ENCODE measurements around the gene REN. TPM values are rescaled to one million over a fixed set of nuclear protein-coding genes. Genes with fewer than 3 reads are reported as not detected.

Gene REN
- total RNA-seq, 1 experiment from 2014 or later: not detected

DNA sequence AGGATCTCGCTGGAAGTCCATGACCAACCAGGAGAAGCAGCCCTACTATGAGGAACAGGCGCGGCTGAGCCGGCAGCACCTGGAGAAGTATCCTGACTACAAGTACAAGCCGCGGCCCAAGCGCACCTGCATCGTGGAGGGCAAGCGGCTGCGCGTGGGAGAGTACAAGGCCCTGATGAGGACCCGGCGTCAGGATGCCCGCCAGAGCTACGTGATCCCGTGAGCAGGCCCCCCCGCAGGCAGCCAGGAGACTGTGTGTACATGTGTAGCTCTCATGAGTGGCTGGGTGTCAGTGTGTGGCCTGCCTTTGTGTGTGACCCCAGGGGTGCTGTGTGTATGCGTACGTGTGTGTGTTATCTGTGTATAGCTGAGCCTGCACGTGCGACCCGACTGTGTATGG, 41.5 kb downstream of the REN start:
- H4K91ac ChIP-seq (ENCODE audit: insufficient read length, low read depth, low read length): no peak overlapping the region
- H3K4me1 Mint-ChIP-seq: peaks cover 31 to 37% of the 10 kb centered on the region in 2 experiments
- no peak overlapping the region for H2BK20ac ChIP-seq (ENCODE audit: low read depth, low read length, poor library complexity, severe bottlenecking)
- H3K9me3 Mint-ChIP-seq: no peaks in the 10 kb centered on the region; a peak in 1 of 5 replicates
- H3K79me2 ChIP-seq (ENCODE audit: insufficient read depth, low read length): no peaks in the 10 kb centered on the region
- H3T11ph ChIP-seq (ENCODE audit: low read length): no peak overlapping the region
- TF ChIP-seq, protein P1, sequence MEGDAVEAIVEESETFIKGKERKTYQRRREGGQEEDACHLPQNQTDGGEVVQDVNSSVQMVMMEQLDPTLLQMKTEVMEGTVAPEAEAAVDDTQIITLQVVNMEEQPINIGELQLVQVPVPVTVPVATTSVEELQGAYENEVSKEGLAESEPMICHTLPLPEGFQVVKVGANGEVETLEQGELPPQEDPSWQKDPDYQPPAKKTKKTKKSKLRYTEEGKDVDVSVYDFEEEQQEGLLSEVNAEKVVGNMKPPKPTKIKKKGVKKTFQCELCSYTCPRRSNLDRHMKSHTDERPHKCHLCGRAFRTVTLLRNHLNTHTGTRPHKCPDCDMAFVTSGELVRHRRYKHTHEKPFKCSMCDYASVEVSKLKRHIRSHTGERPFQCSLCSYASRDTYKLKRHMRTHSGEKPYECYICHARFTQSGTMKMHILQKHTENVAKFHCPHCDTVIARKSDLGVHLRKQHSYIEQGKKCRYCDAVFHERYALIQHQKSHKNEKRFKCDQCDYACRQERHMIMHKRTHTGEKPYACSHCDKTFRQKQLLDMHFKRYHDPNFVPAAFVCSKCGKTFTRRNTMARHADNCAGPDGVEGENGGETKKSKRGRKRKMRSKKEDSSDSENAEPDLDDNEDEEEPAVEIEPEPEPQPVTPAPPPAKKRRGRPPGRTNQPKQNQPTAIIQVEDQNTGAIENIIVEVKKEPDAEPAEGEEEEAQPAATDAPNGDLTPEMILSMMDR (conservative IDR thresholded peaks at IDR 0.05): no peak
- H3K23me2 ChIP-seq (ENCODE audit: insufficient read length, low read depth, low read length, poor library complexity, severe bottlenecking): peaks cover 4% of the 10 kb centered on the region
- H3K27me3 Mint-ChIP-seq (ENCODE audit: low read depth): no peaks in the 10 kb centered on the region
- no peaks in the 10 kb centered on the region for H3K27me3 ChIP-seq (ENCODE audit: insufficient read depth, low read length)
- peak overlapping the region in 2 of 3 experiments; percentile 8 to 46; a peak in 2 of 7 replicates for H3K27ac Mint-ChIP-seq
- H4K8ac ChIP-seq (replicated peaks; ENCODE audit: insufficient read length, low read depth, low read length): no peak overlapping the region
- no peaks in the 10 kb centered on the region for H3K9me3 ChIP-seq (ENCODE audit: control insufficient read depth, low read depth, low read length)
- no peaks in the 10 kb centered on the region for H4K20me1 ChIP-seq (ENCODE audit: control insufficient read depth, insufficient read depth, insufficient read length)
- no peak overlapping the region for H2AK5ac ChIP-seq (ENCODE audit: insufficient read length, low read length)
- no peak overlapping the region for H2AFZ ChIP-seq (ENCODE audit: low read length)
- H3K4me3 Mint-ChIP-seq: no peak overlapping the region
- H3K4me2 ChIP-seq (ENCODE audit: insufficient read depth, insufficient read length, low read length): no peak overlapping the region
- H2BK15ac ChIP-seq (ENCODE audit: low read depth, low read length): no peak overlapping the region
- no peak overlapping the region for H3K18ac ChIP-seq (ENCODE audit: insufficient read length, low read depth, low read length)
- DNase-seq: no peak
- H4K5ac ChIP-seq (ENCODE audit: insufficient read length, low read depth, low read length): no peak overlapping the region
- H2BK5ac ChIP-seq (ENCODE audit: insufficient read length, low read length): no peak overlapping the region
- H3K4me1 ChIP-seq (ENCODE audit: insufficient read depth, low read length): no peaks in the 10 kb centered on the region; the same call in 1 of the 2 replicates
- no peak overlapping the region for H2BK120ac ChIP-seq (ENCODE audit: low read depth, low read length, poor library complexity, severe bottlenecking)
- H3K56ac ChIP-seq (ENCODE audit: insufficient read length, low read depth, low read length): no peak overlapping the region
- H3K14ac ChIP-seq (ENCODE audit: insufficient read depth, low read length): no peak overlapping the region
- no peak overlapping the region for H3K27ac ChIP-seq (ENCODE audit: insufficient read length, low read depth, low read length)
- no peak overlapping the region for H3K4ac ChIP-seq (ENCODE audit: low read depth, low read length)
- peaks cover 41 to 78% (median 63%) of the 10 kb centered on the region in 3 experiments for H3K36me3 Mint-ChIP-seq (ENCODE audit: insufficient read depth in 1 of 3, low read depth in 3 of 3)
- H2BK12ac ChIP-seq (ENCODE audit: insufficient read length, low read depth, low read length): no peak overlapping the region
- H3K79me1 ChIP-seq (ENCODE audit: insufficient read depth, low read depth, low read length, poor library complexity, severe bottlenecking): no peaks in the 10 kb centered on the region
- no peak overlapping the region for H3K23ac ChIP-seq (ENCODE audit: insufficient read length, low read depth, low read length)
- no peak overlapping the region for H3K9ac ChIP-seq (ENCODE audit: extremely low read depth, insufficient read length, low read length)
- no CpG with 5 or more reads among the region's 22 CpGs for WGBS (ENCODE audit: extremely low coverage, insufficient read length, low lambda C conversion rate)

All from H9 (cell line).